ENCODE results near the gene CHST12. TPM values are rescaled to one million over a fixed set of nuclear protein-coding genes. Genes with fewer than 3 reads are reported as not detected.
A peak's percentile ranks its signal among the peaks of the same experiment; 100 is the strongest.

CHST12 gene
- total and polyA plus RNA-seq, 10 of the 15 experiments (the other 5 are each of a cell fraction or from before 2014, with no cell fraction given): 0.05 to 14.2 (median 3.3) TPM

DNA sequence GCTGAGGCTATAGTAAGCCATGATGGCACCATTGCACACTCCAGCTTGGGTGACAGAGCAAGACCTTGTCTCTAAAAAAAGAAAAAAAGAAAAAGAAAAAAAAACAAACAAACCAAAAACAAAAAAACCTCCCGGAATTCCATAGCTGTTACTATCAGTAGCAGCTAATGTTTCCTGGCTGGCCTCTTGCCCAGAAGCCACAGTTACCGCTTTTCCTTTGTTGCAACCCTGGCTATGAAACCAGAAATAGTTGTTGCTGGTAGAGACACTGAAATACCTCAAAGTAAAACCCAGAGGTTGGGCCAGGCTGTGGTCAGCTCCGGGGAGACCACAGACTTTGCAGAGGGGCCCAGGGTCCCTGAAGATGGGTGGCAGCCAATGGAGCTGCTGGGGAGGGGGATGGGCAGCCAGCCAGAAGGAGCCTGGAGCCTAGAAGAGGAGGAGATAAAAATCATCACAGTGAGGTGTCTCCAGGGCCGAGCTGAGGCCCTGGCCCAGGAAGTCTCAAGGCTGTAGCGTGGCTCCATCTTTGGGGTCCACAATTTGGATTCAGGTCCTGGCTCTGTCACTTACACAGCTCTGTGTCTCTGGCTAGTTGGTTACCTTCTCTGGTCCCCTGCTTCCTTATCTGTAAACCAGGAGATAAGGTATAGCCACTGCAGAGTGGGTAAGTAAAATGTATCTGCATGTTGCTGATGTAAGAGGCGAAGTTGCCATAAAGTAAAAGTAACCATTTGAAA is 3.4 kb upstream of the CHST12 start (continued):
- TF ChIP-seq, protein P1, sequence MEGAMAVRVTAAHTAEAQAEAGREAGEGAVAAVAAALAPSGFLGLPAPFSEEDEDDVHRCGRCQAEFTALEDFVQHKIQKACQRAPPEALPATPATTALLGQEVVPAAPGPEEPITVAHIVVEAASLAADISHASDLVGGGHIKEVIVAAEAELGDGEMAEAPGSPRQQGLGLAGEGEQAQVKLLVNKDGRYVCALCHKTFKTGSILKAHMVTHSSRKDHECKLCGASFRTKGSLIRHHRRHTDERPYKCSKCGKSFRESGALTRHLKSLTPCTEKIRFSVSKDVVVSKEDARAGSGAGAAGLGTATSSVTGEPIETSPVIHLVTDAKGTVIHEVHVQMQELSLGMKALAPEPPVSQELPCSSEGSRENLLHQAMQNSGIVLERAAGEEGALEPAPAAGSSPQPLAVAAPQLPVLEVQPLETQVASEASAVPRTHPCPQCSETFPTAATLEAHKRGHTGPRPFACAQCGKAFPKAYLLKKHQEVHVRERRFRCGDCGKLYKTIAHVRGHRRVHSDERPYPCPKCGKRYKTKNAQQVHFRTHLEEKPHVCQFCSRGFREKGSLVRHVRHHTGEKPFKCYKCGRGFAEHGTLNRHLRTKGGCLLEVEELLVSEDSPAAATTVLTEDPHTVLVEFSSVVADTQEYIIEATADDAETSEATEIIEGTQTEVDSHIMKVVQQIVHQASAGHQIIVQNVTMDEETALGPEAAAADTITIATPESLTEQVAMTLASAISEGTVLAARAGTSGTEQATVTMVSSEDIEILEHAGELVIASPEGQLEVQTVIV (IDR thresholded peaks at IDR 0.05; ENCODE audit: borderline replicate concordance, partially characterized antibody): no peak

DNA sequence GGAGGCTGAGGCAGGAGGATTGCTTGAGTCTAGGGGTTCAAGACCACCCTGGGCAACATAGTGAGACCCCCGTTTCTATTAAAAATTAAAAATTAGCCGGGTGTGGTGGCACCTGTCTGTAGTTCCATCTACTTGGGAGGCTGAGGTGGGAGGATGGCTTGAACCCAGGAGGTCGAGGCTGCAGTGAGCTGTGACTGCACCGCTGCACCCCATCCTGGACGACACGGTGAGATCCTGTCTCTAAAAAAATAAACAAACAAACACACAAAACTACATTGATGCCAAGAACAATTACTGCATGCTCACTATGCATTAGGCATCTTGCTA is 761 bp upstream of the CHST12 start:
- no peaks in the 10 kb centered on the region for H3K9me3 ChIP-seq (replicated peaks; ENCODE audit: control insufficient read depth, insufficient read depth, low read length)
- peak overlapping the region; percentile 99 for H2AFZ ChIP-seq (ENCODE audit: control insufficient read depth, low read depth, low read length)
- ChIA-PET RAD21 (ENCODE audit: unreplicated experiment) (interaction anchor here (1.0 to 1.2 kb wide), 3 partner anchors 19 to 66 kb away, joined by 3 to 5 read pairs (median 4); no protein-coding TSS in a partner anchor), SMC1A (ENCODE audit: uncharacterized antibody, unreplicated experiment) (no interaction called here), POLR2A (interaction anchor here (1.0 to 1.3 kb wide), 2 partner anchors 32 to 47 kb away, joined by 3 to 4 read pairs; no protein-coding TSS in a partner anchor), CTCF (no interaction called here)
- H3K79me2 ChIP-seq (ENCODE audit: control insufficient read depth, insufficient read depth, low read length): peaks cover 27% of the 10 kb centered on the region
- DNase-seq (ENCODE audit: low read depth, low spot score): no peak
- peaks cover 32% of the 10 kb centered on the region for H3K4me1 ChIP-seq (ENCODE audit: control insufficient read depth, insufficient read depth, low read length)
- in situ Hi-C loops (cut with MboI) (no loop called here), intact Hi-C loops (cut with micrococcal nuclease; ENCODE audit: unreplicated experiment) (no loop called here)
- H3K4me3 ChIP-seq: peak overlapping the region; percentile 95
- H3K27ac ChIP-seq (ENCODE audit: control insufficient read depth, insufficient read depth): peak overlapping the region; percentile 37; the same call in 1 of the 2 replicates
- H3K27me3 ChIP-seq (replicated peaks in 1 of 2; ENCODE audit: control insufficient read depth in 2 of 2, insufficient read depth in 2 of 2, low read length in 1 of 2): no peaks in the 10 kb centered on the region
- peak overlapping the region; percentile 48; the same call in 1 of the 2 replicates for H3K9ac ChIP-seq (ENCODE audit: control insufficient read depth, insufficient read depth, low read length)
- peak overlapping the region; percentile 99 for H3K4me2 ChIP-seq (ENCODE audit: control insufficient read depth, insufficient read depth)
- H4K20me1 ChIP-seq (ENCODE audit: control insufficient read depth, insufficient read depth): no peaks in the 10 kb centered on the region
- no peaks in the 10 kb centered on the region for H3K36me3 ChIP-seq (ENCODE audit: control insufficient read depth in 2 of 2, insufficient read depth in 2 of 2, low read length in 1 of 2)
- BruUV-seq (replicated peaks): TSS peak; percentile 62
- WGBS (ENCODE audit: insufficient coverage, insufficient replicate concordance, low lambda C conversion rate, missing lambda C conversion rate): 20% methylated on average over 6 of the region's 6 CpGs
- TF ChIP-seq SRF (IDR thresholded peaks at IDR 0.05; ENCODE audit: low read depth in 2 of 2, low read length in 2 of 2) (no peak), HDAC6 (IDR thresholded peaks at IDR 0.05; ENCODE audit: unreplicated experiment) (no peak), SIX5 (IDR thresholded peaks at IDR 0.05; ENCODE audit: low read depth, low read length, severe bottlenecking) (no peak)
- TF ChIP-seq, protein P2, sequence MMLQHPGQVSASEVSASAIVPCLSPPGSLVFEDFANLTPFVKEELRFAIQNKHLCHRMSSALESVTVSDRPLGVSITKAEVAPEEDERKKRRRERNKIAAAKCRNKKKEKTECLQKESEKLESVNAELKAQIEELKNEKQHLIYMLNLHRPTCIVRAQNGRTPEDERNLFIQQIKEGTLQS (IDR thresholded peaks at IDR 0.05; ENCODE audit: borderline replicate concordance, extremely low read depth, low read depth, low read length): no peak
- ATAC-seq: no peak
- no peak for FAIRE-seq

Measured in GM12878 (cell line).